SHP77 (cell line): ENCODE data around the gene CCDC60.
A peak's percentile ranks its signal among the peaks of the same experiment; 100 is the strongest.

ENCODE experiments used
- DNase-seq, 2 experiments: peaks; one replicate each; lab custom pipeline; 2025; lab: John Stamatoyannopoulos, UW

CCDC60 gene

GRCh38 chr12:119446459-119446858, 111.9 kb downstream of the CCDC60 start:
- DNase-seq, result no peak

DNA sequence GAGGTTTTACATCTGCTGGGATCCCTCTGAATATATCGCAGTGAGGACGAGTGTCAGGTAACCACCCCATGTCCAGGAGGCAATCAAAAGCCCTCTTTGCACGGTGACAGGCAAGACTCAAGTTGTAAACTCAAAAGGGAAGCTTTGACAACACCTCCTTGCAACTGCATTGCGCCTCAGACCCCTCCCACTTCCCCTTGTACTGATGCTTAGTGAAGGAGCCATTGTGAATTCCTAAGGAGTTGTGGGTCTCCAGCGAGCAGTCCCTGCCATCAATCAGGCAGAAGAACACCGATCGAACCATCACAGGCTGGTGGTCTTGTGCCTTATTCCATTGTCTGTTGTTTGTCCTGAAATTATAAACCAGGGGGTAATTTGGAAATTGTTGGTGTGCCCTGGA, 112.6 kb downstream of the CCDC60 start:
- DNase-seq, result no peak

GRCh38 chr12:119447618-119448017, 113.1 kb downstream of the CCDC60 start:
- DNase-seq, result peak in 1 of 2 experiments; percentile 24

DNA sequence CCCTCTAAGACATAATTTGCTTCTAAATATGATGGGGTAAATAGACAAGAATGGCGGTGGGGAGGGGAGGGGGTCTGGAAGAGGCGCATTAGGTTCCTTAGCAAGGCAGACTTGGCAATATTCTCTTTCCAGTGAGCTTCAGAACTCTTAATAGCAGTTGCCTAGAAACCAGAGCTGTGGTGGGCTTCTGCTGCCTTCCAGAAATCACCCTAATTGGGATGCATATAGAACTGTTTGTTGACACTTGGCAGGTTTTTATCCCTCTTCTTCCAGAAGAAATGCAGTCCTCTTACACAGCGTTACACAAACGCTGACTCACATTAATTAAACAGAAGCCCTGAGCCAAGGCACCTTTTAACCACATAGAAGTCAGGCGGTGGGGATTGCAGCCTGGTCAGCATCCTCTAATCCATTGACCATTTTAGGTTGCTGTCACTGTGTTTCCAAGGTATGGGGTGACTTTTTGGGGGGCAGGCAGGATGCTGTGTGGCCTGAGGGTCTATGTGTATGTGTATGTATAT, 114.1 kb downstream of the CCDC60 start:
- peak in 1 of 2 experiments; percentile 32 for DNase-seq

DNA sequence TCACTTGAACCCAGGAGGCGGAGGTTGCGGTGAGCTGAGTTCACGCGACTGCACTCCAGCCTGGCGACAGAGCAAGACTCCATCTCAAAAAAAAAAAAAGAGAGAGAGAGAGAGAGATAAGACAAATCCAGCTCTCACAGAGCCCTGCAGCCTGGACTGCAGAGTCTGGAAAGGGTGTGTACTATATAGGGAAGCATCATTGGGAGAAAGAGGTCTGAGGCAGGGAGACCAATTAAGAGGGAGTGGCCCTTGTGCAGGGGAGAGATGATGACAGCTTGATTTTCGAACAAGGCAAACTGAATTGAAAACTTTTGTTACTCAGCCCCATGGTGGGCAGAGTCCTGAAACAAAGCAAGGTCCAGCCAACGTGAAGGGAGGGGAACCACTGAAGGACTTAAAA, 116.2 kb downstream of the CCDC60 start:
- DNase-seq, result no peak

DNA sequence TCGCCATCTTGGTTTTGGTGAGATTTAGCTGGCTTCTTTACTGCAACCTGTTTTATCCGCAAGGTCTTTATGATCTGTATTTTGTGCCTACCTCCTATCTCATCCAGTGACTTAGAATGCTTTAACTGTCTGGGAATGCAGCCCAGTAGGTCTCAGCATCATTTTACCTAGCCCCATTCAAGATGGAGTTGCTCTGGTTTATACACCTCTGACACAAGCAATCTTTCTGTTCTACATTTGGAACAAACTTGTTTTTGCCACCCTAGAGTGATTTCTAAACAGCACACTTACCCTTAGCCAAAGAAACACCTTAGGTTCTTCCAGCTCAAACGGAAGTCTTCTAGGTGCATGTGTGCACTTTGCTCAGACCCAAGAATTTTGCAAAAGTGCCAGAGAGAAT, 122.3 kb downstream of the CCDC60 start:
- DNase-seq, result no peak

GRCh38 chr12:119457271-119457670, 122.7 kb downstream of the CCDC60 start:
- DNase-seq, result no peak

GRCh38 chr12:119459481-119459880, 125.0 kb downstream of the CCDC60 start:
- no peak for DNase-seq

DNA sequence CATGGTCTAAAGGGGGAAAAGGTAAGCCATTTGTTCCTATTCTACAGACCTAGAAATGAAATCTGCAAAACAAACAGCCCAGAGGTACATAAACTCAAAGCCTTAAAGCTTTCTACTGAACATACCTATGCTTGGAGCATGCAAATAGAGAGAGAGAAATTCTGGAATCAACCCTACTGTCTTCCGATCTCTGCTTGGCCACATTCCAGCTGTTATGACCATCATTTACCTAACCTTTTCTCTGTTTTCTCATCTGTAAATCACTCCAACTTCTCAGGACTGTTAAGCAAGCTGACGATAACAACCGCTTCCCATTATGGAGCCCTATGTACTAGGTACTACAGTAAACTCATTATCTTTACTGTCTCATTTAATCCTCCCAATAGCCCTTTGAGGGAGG, 126.3 kb downstream of the CCDC60 start:
- peak; percentile 31 to 42 for DNase-seq

- peak in 1 of 2 experiments; percentile 15 for DNase-seq
Measured at GRCh38 chr12:119461636-119462214, 127.2 kb downstream of the CCDC60 start.

DNA sequence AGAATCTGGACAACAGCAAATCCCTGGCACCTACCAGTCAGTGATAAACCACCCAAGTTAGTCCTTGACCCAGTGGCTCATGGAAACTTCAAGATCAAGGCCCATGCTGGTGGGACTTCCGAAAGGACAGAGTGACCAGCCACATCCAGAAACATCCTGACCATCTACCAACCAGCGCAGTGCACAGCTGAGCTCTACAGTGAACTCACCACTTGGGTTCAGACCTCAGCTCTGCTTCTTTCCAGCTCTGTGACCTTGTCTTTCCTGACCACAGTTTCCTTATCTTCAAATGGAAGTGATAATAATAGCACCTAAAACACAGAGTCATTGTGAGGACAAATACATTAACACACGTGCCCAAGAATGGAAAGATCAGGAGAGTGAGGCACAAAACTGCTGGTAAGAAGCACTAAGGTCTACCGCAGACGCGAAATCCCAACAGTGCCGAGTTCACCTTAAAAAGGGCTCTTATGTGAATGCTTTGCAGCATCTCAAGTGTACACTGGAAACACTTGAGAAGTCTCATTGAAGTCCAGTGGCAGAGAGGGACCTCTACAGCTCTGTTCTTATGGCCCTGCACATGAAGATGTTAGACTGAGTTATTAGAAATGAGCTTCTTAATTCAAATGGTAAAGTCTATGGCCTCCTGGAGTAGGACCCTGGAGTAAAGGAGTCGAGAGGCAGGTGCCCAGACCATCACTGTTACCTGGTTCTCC, 128.8 kb downstream of the CCDC60 start:
- no peak for DNase-seq

- no peak for DNase-seq
Measured at GRCh38 chr12:119468296-119468695, 133.8 kb downstream of the CCDC60 start.

DNA sequence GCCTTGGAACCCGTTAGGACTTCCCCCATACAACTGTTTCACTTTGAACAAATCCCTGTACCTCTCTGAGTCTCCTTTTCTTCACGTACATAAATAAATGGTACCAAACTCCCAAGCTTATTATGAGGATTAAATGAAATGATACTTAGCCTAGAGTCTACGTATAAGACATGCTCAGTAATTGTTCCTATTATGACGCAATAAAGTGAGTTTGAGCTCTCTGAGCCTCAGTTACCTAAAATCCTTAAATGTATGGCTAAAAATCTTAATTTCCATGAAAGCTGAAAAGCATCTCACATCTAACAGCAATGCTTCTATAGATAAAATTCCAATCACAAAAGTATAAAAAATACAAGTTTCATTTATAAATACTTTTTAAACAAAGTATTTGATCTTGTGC, 141.1 kb downstream of the CCDC60 start:
- no peak for DNase-seq

GRCh38 chr12:119476951-119477350, 142.4 kb downstream of the CCDC60 start:
- no peak for DNase-seq

DNA sequence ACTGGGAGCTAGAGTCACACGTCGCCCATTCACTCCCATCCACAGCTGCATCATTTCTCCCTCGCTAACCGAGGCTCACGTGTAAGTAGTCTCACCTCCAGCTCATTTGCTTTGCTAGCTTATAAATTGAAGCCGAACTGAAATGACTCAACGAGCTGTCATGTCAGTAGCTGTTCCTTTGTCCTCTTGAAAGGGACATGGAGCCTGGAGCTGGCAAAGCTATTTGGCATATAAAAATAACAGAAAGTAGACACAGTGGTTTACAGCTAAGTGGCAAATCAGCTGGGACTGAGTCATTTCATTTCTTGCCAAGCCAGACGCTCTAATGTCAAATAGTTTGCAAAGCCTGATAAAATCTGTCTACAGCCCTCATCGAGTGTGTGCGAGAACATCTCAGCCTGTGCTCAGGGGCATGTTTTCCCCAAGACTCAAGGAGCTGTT, 144.6 kb downstream of the CCDC60 start:
- no peak for DNase-seq

- DNase-seq, result no peak
Measured at GRCh38 chr12:119480551-119480950, 146.0 kb downstream of the CCDC60 start.

- no peak for DNase-seq
Measured at GRCh38 chr12:119486599-119487154, 152.1 kb downstream of the CCDC60 start.

- DNase-seq, result no peak
Measured at GRCh38 chr12:119491814-119492213, 157.3 kb downstream of the CCDC60 start.

DNA sequence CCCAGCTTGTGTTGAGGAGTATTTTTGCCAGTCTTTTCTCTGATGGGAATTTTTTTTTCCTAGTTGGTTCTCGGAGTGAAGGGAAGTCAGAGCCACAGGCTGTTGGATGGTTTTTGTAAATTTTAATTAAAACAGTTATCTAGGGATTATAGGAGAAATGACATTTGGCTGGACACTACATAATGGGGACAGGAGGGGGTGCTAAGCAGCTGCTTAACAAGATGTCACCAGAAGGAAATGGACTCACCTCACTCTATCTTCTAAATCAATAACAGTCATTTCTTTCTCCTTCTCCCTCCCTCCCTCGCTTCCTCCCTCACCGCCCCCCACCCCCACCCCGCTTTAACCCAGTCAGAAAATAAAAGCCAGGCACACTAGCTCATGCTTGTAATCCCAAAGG, 165.7 kb downstream of the CCDC60 start:
- DNase-seq, result no peak

DNA sequence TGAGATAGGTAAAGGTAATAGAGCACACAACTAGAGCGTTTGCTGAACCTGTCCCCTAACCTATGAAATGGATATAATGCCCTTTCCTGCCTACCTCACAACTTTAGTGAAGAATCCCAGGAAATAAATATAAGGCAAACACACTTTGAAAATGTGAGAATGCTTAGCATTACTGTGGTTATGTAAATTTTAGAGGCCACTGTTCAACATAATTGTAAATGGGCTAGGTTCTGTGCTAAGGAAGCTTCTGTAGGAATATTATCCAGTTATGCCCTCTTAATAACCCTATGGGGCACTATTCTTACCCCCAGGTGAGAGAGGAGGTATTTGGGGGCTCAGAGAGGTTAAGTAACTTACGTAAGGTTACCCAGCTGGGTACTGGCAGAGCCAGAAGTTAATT, 166.5 kb downstream of the CCDC60 start:
- no peak for DNase-seq

DNA sequence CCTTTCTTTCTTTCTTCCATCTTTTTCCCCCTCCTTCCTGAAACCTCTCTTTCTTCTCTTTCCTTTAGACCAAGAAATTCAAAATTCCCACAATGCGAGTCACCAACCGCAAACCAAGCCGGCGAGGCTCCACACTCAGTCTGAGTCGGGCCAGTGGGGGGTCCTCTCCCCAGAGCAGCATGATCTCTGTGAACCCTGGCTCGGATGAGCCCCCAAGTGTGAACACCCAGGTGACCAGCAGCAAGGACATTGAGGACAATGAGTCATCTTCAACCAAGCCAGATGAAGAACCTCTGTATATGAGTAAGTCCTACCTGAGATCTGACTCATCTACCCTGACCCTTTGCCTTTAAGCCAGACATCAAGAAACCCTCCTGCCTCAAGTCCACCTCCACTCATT, 170.5 kb downstream of the CCDC60 start:
- DNase-seq, result no peak

DNA sequence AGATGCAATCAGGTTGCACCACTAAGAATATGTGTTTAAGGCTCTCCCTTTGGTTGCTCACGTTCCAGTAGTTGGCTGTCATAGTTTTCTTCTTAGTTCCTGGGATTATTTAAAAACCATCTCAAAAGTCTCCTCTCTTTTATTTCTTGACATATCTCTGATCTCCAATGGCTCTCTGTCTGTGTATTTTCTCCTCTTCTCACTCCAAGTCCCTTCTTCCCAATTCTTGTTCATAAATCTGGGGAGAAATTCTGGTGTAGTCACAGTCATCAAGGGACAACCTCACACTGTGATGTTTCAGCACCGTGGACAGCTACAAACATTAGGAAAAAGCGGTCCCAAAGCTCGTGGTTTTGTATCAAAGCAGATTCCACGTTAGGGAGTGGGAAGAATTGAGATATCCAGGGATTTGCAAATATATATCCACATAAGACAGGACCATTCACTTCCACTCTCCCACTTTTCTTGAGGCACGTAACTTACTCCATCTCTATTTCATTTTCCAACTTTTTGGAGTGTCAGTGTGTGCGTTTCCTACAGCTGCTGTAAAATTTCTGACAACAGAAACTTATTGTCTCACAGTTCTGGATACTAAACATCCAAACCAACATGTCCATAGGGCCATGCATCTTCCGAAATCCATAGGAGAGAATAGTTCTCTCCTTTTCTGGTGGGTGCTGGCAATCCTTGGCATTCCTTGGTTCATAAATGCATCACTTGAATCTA, 178.4 kb downstream of the CCDC60 start:
- no peak for DNase-seq

GRCh38 chr12:119528241-119528640, 193.7 kb downstream of the CCDC60 start:
- DNase-seq, result no peak
